BLaER1 treated with 17β-estradiol and CSF1 and Interleukin-3, amounts not matched to agents 10 nM and 100 nM (cell line): ENCODE data around the gene RCAN2.

Source experiments
- H3K27ac ChIP-seq, 11 experiments: shearing (Covaris generic); formaldehyde crosslinking; 2 replicates each; pipeline ENCODE4 v1.8.1; 2022
- H3K27me3 ChIP-seq, 11 experiments: shearing (Covaris generic); formaldehyde crosslinking; 2 replicates each; pipeline ENCODE4 v1.8.1; 2022
- H3K36me3 ChIP-seq, 11 experiments: shearing (Covaris generic); formaldehyde crosslinking; 2 replicates each; pipeline ENCODE4 v1.8.1; 2022
- H3K4me1 ChIP-seq, 10 experiments: shearing (Covaris generic); formaldehyde crosslinking; 2 replicates each; pipeline ENCODE4 v1.8.1; 2022
- H3K4me2 ChIP-seq, 11 experiments: shearing (Covaris generic); formaldehyde crosslinking; 2 replicates each; pipeline ENCODE4 v1.8.1; 2022
- H3K4me3 ChIP-seq, 10 experiments: shearing (Covaris generic); formaldehyde crosslinking; 2 replicates each; pipeline ENCODE4 v1.8.1; 2022
- H3K9ac ChIP-seq, 11 experiments: shearing (Covaris generic); formaldehyde crosslinking; 2 replicates each; pipeline ENCODE4 v1.8.1; 2022
- H3K9me3 ChIP-seq, 11 experiments: shearing (Covaris generic); formaldehyde crosslinking; replicated peaks in 1 of 11; 2 replicates each; pipeline ENCODE4 v1.8.1; 2022
- H4K20me1 ChIP-seq, 11 experiments: shearing (Covaris generic); formaldehyde crosslinking; 2 replicates each; pipeline ENCODE4 v1.8.1; 2022
- Cebpa-rat ChIP-seq, 11 experiments: shearing (Covaris generic); IDR thresholded peaks; 2 replicates each; pipeline ENCODE4 v1.8.1; 2022

Gene RCAN2

GRCh38 chr6:46302816-46303215 is 188.4 kb downstream of the RCAN2 start:
- Histone ChIP-seq H3K4me3 (no peak overlapping the region), H3K27ac (no peak overlapping the region), H4K20me1 (no peaks in the 10 kb centered on the region), H3K27me3 (no peaks in the 10 kb centered on the region), H3K9ac (no peak overlapping the region), H3K9me3 (peaks cover 0 to 26% (median 4%) of the 10 kb centered on the region in 11 experiments; a peak in 6 of 22 replicates), H3K4me1 (no peaks in the 10 kb centered on the region), H3K4me2 (no peak overlapping the region), H3K36me3 (no peaks in the 10 kb centered on the region)
- no peak for TF ChIP-seq Cebpa-rat (IDR thresholded peaks at IDR 0.05)

- TF ChIP-seq Cebpa-rat (IDR thresholded peaks at IDR 0.05): no peak
- no peaks in the 10 kb centered on the region for H3K36me3 ChIP-seq
Measured at GRCh38 chr6:46302176-46302575, 189.1 kb downstream of the RCAN2 start.

GRCh38 chr6:46299253-46299652 is 192.0 kb downstream of the RCAN2 start:
- no peak overlapping the region for H3K9ac ChIP-seq
- no peaks in the 10 kb centered on the region for H3K4me1 ChIP-seq
- H3K36me3 ChIP-seq: no peaks in the 10 kb centered on the region
- no peak overlapping the region for H3K4me3 ChIP-seq
- no peaks in the 10 kb centered on the region for H4K20me1 ChIP-seq
- H3K4me2 ChIP-seq: no peak overlapping the region
- no peak for TF ChIP-seq Cebpa-rat (IDR thresholded peaks at IDR 0.05)
- H3K27me3 ChIP-seq: no peaks in the 10 kb centered on the region
- H3K9me3 ChIP-seq: peaks cover 0 to 11% (median 0%) of the 10 kb centered on the region in 11 experiments; a peak in 4 of 22 replicates
- no peak overlapping the region for H3K27ac ChIP-seq

More at GRCh38 chr6:46302176-46302575, 189.1 kb downstream of the RCAN2 start:
- peaks cover 0 to 26% (median 4%) of the 10 kb centered on the region in 11 experiments; a peak in 6 of 22 replicates for H3K9me3 ChIP-seq
- H3K4me1 ChIP-seq: no peaks in the 10 kb centered on the region
- H4K20me1 ChIP-seq: no peaks in the 10 kb centered on the region
- no peak overlapping the region for H3K4me3 ChIP-seq
- no peak overlapping the region for H3K27ac ChIP-seq
- no peaks in the 10 kb centered on the region for H3K27me3 ChIP-seq
- no peak overlapping the region for H3K9ac ChIP-seq
- no peak overlapping the region for H3K4me2 ChIP-seq

- Histone ChIP-seq H3K4me1 (peaks cover 0 to 4% (median under 1%) of the 10 kb centered on the region in 10 experiments; a peak in 9 of 20 replicates), H3K4me3 (no peak overlapping the region), H3K9me3 (peaks cover 0 to 6% (median 0%) of the 10 kb centered on the region in 11 experiments; a peak in 3 of 22 replicates), H3K36me3 (no peaks in the 10 kb centered on the region), H3K9ac (no peak overlapping the region), H3K27me3 (no peaks in the 10 kb centered on the region), H4K20me1 (no peaks in the 10 kb centered on the region), H3K4me2 (no peak overlapping the region), H3K27ac (no peak overlapping the region)
- no peak for TF ChIP-seq Cebpa-rat (IDR thresholded peaks at IDR 0.05)
Measured at GRCh38 chr6:46296586-46296985, 194.7 kb downstream of the RCAN2 start.

GRCh38 chr6:46293641-46294316 is 197.5 kb downstream of the RCAN2 start:
- no peak for TF ChIP-seq Cebpa-rat (IDR thresholded peaks at IDR 0.05)
- no peak overlapping the region for H3K4me3 ChIP-seq
- no peaks in the 10 kb centered on the region for H4K20me1 ChIP-seq
- H3K4me2 ChIP-seq: no peak overlapping the region
- H3K9me3 ChIP-seq: peaks cover 0 to 3% (median 0%) of the 10 kb centered on the region in 11 experiments; a peak in 3 of 22 replicates
- H3K27ac ChIP-seq: no peak overlapping the region
- H3K36me3 ChIP-seq: no peaks in the 10 kb centered on the region
- no peaks in the 10 kb centered on the region for H3K27me3 ChIP-seq
- peaks cover 6 to 31% (median 23%) of the 10 kb centered on the region in 10 experiments for H3K4me1 ChIP-seq
- no peak overlapping the region for H3K9ac ChIP-seq

- H3K4me3 ChIP-seq: no peak overlapping the region
- H3K9me3 ChIP-seq: peaks cover 0 to 18% (median 15%) of the 10 kb centered on the region in 11 experiments; a peak in 14 of 22 replicates
- H3K27me3 ChIP-seq: no peaks in the 10 kb centered on the region
- peak overlapping the region in 5 of 11 experiments; percentile 14 to 49 (median 31); a peak in 6 of 22 replicates for H3K4me2 ChIP-seq
- no peak overlapping the region for H3K9ac ChIP-seq
- H3K36me3 ChIP-seq: 0 out of 22 replicates have a peak, but pooled peaks cover 0 to 5% (median 0%) of the 10 kb centered on the region in 11 experiments
- peaks cover 16 to 42% (median 34%) of the 10 kb centered on the region in 10 experiments for H3K4me1 ChIP-seq
- TF ChIP-seq Cebpa-rat (IDR thresholded peaks at IDR 0.05): no peak
- no peaks in the 10 kb centered on the region for H4K20me1 ChIP-seq
- no peak overlapping the region for H3K27ac ChIP-seq
Measured at GRCh38 chr6:46291880-46292279, 199.4 kb downstream of the RCAN2 start.

- no peak overlapping the region for H3K4me3 ChIP-seq
- H3K27me3 ChIP-seq: no peaks in the 10 kb centered on the region
- peak overlapping the region in 8 of 11 experiments; percentile 2 to 49 (median 22); a peak in 8 of 22 replicates for H3K4me2 ChIP-seq
- 0 out of 22 replicates have a peak, but pooled peaks cover 0 to 5% (median 0%) of the 10 kb centered on the region in 11 experiments for H3K36me3 ChIP-seq
- no peak for TF ChIP-seq Cebpa-rat (IDR thresholded peaks at IDR 0.05)
- no peaks in the 10 kb centered on the region for H4K20me1 ChIP-seq
- no peak overlapping the region for H3K9ac ChIP-seq
- peaks cover 16 to 42% (median 34%) of the 10 kb centered on the region in 10 experiments for H3K4me1 ChIP-seq
- no peak overlapping the region for H3K27ac ChIP-seq
- peaks cover 0 to 23% (median 16%) of the 10 kb centered on the region in 11 experiments; a peak in 14 of 22 replicates for H3K9me3 ChIP-seq
Measured at GRCh38 chr6:46291275-46291633, 200.0 kb downstream of the RCAN2 start.

GRCh38 chr6:46290421-46291274 is 200.6 kb downstream of the RCAN2 start:
- Histone ChIP-seq H3K4me1 (peaks cover 16 to 42% (median 34%) of the 10 kb centered on the region in 10 experiments), H3K27me3 (no peaks in the 10 kb centered on the region)

GRCh38 chr6:46289898-46290297 is 201.4 kb downstream of the RCAN2 start:
- H3K36me3 ChIP-seq: 0 out of 22 replicates have a peak, but pooled peaks cover 0 to 5% (median 0%) of the 10 kb centered on the region in 11 experiments
- no peak for TF ChIP-seq Cebpa-rat (IDR thresholded peaks at IDR 0.05)
- peaks cover 0 to 23% (median 16%) of the 10 kb centered on the region in 11 experiments; a peak in 14 of 22 replicates for H3K9me3 ChIP-seq
- H3K4me3 ChIP-seq: no peak overlapping the region
- peaks cover 16 to 42% (median 34%) of the 10 kb centered on the region in 10 experiments for H3K4me1 ChIP-seq
- peak overlapping the region in 1 of 11 experiments; percentile 8; a peak in 1 of 22 replicates for H3K27ac ChIP-seq
- no peaks in the 10 kb centered on the region for H3K27me3 ChIP-seq
- H3K4me2 ChIP-seq: peak overlapping the region in 7 of 11 experiments; percentile 17 to 74 (median 64); a peak in 11 of 22 replicates
- no peaks in the 10 kb centered on the region for H4K20me1 ChIP-seq
- no peak overlapping the region for H3K9ac ChIP-seq

More at GRCh38 chr6:46290421-46291274, 200.6 kb downstream of the RCAN2 start:
- peak overlapping the region in 5 of 11 experiments; percentile 31 to 74 (median 59); a peak in 6 of 22 replicates for H3K4me2 ChIP-seq
- 0 out of 22 replicates have a peak, but pooled peaks cover 0 to 5% (median 0%) of the 10 kb centered on the region in 11 experiments for H3K36me3 ChIP-seq
- peaks cover 0 to 23% (median 16%) of the 10 kb centered on the region in 11 experiments; a peak in 14 of 22 replicates for H3K9me3 ChIP-seq
- H3K9ac ChIP-seq: no peak overlapping the region
- H3K4me3 ChIP-seq: no peak overlapping the region
- TF ChIP-seq Cebpa-rat (IDR thresholded peaks at IDR 0.05): no peak
- H4K20me1 ChIP-seq: no peaks in the 10 kb centered on the region
- H3K27ac ChIP-seq: no peak overlapping the region
